GM21529 (cell line): ENCODE measurements around the gene CPSF3.
A peak's percentile ranks its signal among the peaks of the same experiment; 100 is the strongest.

Experiments used
- ATAC-seq: cut with Tn5 transposase; IDR thresholded peaks from one replicate; pipeline ENCODE4 v1.9.1; 2021; ENCODE audit not compliant: unreplicated experiment

CPSF3 gene

DNA sequence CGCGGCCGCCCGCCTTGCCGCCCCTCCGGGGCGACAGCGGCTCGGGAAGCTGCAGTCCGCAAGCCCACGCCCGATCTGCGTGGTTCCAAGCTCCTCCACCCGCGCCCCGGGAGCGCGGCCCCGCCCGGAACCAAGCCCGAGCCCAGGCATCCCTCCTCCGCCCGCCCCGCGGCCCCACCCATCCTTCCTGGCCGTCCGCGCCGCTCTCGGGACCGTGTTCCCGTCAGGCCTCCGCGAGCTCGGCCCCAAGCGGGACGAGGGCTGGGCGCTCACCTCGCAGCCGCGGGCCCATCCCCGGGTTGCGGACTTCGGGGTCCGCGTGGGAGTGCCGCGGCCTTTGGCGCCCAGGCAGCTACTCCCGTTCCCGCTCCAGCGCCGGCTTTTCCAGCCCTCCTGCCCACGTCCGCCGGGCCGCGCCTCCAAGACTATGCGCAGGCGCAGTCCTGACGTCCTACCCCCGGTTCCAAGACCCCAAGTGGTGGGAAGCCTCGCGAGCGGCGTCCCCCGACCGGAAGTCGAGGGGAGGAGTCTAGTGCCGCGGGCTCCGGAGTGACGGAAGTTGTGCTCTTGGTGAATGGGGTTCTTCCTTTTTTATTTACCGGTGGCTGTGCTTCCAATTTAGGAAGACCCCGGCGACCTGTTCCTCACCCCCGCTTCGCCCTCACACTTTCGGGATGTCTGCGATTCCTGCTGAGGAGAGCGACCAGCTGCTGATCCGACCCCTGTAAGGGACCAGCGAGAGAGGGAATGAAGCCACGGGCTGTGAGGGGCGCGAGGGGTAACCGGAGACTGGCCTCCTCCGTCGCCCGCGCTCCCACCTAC lies at the start of gene CPSF3, which contains the start of gene ITGB1BP1:
Gene CPSF3, plus strand, starts transcription at position 555 of the 822 bp plus-strand sequence. Its CDS starts 120 bp downstream, at position 675.
Gene ITGB1BP1, minus strand, starts transcription at position 429 of the 822 bp plus-strand sequence. CDS start 4,831 bp downstream, outside the sequence.
- ATAC-seq: peak; percentile 84

DNA sequence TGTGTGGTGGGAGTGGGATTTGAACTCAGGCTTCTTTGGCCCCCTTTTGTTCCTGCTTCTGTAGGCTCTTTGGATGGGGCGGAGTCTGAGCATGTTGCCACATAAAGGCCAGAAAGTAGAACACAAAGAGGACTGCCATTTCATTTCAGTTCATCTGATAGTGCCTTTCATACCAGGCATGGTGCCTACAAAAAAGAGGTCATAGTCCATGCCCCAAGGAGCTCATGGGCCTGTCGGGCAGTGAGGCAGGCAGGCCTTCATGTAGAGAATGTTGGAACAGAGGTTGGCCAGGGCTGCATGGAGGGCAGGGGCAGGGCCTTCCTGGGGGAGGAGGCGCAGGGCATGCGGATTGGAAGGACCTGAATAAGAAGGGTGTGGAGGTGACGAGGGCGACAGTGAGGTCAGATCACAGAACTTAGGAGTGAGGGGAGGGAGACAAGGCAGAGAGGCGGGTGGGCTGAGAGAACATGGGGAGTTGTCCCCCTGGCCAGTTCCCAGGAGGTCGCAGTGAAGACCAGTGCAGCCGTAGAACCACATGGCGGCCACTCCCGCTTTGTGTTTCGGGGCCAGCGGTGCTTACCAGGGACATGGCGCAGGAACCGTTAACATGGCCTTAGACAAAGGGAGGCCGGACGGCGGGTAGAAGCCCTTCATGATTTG lies 49.3 kb upstream of the CPSF3 start:
- no peak for ATAC-seq

GRCh38 chr2:9375857-9376428 lies 47.5 kb upstream of the CPSF3 start:
- no peak for ATAC-seq

DNA sequence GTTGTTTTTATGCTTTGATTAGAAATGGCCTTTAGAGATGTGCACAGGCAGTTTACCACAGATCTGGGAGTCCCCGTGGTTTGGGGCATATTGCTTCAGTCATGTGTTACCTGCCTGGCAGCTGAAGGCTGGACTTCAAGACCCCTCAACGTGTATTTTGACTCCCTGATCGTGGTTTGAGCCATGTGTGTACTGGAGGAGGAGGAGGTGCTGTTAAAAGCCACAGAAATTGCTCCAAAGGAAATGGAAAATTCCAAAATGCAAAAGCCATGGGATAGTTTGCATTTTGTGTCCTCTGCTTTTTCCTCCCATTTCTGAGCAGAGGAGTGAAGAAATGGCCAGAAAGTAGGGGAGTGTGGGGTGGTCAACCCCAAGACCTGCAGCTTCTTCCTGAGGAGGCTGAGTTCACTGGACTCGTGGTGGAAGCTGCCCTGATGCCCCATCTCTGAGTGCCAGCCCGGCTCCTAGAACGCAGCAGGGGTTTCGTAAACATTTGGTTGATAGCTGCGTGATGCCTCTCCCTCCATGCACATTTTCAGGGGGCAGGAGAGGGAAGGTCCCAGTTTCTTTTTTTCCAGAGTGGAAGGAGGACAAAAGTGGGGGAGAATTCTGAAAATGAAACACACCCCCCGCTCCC lies 45.9 kb upstream of the CPSF3 start:
- ATAC-seq: no peak

DNA sequence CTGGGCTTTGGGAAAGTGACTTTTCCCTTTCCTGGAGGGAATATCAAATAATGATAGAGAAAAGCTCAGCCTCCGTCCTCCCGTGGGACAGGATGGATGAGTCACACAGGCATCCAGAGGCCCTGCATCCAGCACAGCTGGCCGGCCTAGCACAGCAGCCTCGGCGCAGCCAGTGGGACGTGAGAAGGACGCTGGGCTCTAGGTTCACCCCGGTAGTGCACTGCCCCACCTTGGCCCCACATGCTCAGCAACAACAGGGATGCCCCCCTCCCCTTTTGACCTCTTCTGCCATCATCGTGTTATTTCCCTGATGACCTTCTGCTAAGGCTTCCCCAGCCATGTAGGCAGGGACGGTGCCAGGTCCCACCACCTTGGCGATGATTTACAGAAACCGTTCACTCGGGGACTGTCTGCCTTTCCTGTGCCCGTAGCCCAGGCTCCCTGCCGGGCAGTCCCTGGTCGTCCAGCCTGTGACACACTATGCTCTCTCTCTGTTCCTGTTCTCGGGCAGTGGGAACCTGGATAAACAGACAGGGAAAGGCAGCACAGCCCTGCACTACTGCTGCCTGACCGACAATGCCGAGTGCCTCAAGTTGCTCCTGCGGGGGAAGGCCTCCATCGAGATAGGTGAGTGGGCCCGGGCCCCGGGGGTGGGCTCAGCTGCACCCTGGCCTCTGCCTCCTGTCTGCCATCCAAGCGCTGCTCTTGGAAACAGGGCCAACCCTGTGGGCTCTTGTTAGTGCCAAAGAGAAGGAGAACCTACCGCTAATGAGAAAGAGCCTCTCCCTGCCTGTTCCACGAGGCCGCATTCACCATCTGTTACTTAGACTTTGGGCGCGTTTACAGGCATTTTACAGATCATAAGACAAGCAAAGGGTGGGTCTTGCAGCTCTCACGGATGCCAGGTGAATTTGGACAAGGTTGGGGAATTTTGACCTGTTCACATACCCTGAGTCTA lies 44.7 kb upstream of the CPSF3 start:
- no peak for ATAC-seq

DNA sequence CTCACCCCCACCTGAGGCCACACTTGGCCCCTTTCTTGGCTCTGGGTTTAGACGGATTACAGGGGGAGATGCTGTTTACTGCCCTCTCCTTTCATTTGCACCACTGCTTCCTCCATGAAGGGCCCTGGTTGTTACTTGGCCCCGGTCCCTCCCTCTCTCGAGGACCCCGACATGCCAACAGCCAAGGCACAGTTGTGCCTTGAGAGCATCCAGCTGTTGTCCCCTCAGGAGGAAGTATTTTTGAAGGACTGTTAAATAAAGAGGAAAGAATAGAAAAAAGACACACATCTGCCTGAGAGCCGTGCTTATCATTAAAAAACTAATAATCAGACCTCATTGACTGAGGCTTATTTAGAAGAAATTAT lies 44.1 kb upstream of the CPSF3 start:
- ATAC-seq: no peak

GRCh38 chr2:9380702-9381628 lies 42.5 kb upstream of the CPSF3 start:
- ATAC-seq: no peak

GRCh38 chr2:9382604-9383235 lies 40.7 kb upstream of the CPSF3 start:
- ATAC-seq: no peak

- no peak for ATAC-seq
Observed at GRCh38 chr2:9384521-9384920, 38.9 kb upstream of the CPSF3 start.

DNA sequence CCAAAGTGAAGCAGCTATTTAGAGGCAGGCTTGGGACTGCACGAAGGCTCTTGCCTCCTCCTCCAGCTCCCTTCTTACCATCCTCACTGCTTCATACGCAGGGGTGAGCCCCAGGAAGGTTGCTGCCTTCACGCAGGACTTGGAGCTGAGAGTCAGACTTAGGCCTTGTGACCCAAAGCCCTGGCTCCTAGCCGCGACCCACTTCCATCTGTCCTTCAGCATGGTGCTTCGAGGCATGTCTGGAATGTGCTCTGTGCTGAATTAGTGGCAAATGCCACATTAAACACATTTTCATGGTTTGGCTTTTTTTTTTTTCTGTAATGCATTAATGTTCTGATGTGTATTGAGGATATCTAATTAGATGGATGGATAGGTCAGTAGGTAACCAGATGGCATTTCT lies 37.6 kb upstream of the CPSF3 start:
- ATAC-seq: no peak

GRCh38 chr2:9388199-9388681 lies 35.2 kb upstream of the CPSF3 start:
- ATAC-seq: no peak

DNA sequence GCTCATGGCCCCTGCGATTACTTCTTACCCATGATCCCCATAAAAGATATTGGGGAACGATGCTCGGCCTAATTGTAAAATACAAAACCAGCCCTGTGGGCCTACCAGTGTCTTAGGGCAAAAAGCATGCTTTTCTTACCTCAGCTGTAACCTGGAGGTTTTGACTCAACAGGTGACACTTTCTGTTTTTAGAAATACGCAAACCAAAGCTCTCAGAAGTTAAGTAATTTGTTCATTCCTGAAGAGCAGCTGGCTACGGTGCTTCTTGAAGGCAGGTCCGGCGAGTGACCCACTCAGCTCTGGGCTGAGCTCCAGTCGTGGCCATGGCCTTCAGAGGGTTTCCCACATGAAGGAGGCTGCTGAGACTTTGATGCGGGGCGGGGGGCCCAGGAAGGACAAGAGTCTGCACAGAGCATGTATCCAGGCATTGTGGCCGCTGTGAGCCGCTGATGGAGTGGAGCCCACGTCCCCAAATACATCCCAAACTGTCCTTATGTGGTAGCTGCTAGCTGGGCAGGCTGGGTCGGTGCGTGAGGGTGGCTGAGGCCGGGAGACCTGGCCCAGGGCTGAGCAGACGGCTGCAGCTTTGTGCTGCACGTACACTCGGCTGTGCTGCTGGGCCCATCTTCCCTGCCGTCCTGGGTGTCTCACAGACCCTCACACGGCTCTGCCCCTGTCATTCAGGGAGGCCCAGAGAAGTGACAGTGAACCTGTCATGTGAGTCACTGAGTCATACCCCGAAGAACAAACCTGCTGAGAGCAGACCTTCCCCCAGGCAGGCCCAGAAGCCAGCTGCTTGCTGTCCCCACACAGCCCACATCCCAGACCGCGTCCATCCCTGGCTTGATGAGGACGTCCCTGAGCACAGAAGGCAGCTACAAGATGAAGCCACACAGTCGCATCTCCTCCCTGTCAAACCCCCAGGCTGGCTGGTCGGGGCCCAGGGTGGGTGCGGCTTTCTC lies 34.2 kb upstream of the CPSF3 start:
- no peak for ATAC-seq

GRCh38 chr2:9390151-9390850 lies 33.2 kb upstream of the CPSF3 start:
- no peak for ATAC-seq

- ATAC-seq: no peak
Observed at GRCh38 chr2:9390991-9391390, 32.5 kb upstream of the CPSF3 start.

GRCh38 chr2:9391961-9392720 lies 31.3 kb upstream of the CPSF3 start:
- no peak for ATAC-seq
